NCI-H748 (cell line): ENCODE results near the gene LRRC27.

Experiments used
- DNase-seq: peaks from one replicate; lab custom pipeline; 2025; ENCODE audit not compliant: unreplicated experiment; lab: John Stamatoyannopoulos, UW

Gene LRRC27

GRCh38 chr10:132355297-132355696 is 23.3 kb downstream of the LRRC27 start:
- DNase-seq = no peak

GRCh38 chr10:132355754-132356153 is 23.8 kb downstream of the LRRC27 start:
- DNase-seq = no peak

GRCh38 chr10:132356621-132357195 is 24.7 kb downstream of the LRRC27 start:
- no peak for DNase-seq

DNA sequence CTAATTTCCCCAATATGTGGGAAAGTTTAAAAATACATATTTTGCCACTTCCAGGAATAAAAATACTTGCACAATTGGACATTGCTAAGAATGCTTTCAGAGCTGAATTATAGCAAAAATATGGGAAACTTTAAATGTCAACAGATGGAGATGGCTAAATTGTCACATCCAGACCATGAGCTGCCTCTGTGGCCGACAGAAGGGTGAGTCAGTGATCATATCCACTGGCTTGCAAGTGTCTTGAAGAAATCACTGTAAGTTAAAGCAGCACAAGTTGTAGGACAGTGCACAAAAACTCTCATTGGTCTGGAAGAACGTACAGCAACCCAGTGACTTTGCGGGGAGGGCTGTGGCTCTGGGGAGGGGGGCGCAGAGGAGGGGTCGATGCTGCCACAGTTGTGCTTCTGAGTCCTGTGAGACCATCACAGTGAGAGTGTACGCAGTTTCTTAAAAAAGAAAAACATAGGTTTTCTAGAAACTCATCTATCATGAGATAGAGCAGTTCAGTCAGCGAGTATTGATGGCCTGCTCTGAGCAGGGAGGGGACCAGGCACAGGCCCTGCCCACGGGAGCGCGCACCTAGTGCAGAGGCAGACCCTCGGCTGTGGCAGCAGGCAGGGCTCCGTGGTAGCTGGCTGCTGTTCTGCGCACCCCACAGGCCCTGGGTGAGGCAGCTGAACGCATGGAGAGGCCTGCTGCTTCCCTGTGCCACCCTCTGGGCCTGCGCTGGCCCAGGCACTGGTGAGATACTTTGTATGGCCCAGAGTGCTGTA is 25.5 kb downstream of the LRRC27 start:
- DNase-seq = no peak

DNA sequence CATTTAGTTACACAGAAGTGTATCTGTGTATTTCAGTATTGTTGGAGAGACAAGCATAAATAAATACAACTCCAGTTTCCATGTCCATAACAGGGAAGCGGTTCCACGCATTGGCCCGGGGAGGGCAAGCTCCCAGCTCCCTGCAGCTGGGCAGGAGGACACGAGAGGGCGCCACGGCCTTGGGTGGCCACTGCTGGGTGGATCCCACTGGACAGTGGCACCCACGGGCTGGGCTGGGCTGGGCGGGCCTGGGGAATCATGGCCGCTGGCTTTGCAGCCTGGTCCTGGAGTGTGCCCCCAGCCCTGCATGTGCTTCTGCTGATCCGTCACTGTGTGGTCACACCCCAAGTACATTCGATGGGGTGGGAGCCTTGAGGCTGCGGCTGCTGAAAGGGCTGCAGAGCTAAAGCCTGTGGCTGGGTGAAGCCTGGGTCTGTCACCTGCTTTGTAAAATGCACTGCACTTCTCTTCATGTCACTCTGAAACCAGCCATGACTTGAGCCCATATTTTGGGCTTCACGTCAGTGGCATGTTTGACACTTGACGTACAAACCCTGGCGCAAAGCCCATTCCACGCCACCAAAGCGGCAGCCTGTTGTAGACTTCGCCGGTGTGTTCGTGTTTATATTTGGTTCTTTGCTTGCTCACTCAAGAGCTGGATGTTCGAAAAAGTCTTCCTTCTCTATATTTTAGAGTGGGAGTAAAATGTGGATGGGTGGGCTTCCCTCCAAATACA is 27.5 kb downstream of the LRRC27 start:
- DNase-seq = no peak

DNA sequence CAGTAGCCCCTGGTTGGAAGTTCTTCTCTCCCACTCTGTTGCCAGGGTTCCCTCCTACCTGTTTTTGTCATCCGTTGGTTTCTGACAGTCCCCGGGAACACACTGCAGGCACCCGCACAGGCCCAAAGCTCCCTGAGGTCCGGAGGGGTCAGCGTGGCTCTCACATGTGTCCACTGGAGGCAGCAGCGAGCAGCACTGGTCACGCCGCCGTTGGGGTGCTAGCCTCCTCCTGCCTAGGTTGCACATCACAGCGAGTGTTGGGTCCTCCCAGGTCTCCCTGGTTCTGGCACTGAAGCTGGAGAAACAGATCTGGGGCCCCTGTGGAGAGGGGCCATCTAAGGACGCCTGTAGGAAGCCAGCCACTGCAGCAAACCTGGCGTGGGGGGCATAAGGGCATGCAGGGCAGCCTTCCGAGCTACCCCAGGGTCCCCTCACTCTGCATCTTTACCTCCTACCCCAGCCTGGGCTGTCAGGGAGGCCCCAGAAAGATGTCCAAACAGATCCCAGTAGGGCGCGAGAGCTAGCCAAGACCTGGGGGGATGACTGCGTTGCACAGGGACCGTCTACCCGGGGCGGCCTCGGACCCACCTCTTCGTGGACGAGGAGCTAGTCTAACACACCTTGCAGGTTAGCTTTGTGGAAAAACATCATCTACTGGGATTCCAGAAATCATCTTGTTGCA is 28.9 kb downstream of the LRRC27 start:
- DNase-seq = no peak

DNA sequence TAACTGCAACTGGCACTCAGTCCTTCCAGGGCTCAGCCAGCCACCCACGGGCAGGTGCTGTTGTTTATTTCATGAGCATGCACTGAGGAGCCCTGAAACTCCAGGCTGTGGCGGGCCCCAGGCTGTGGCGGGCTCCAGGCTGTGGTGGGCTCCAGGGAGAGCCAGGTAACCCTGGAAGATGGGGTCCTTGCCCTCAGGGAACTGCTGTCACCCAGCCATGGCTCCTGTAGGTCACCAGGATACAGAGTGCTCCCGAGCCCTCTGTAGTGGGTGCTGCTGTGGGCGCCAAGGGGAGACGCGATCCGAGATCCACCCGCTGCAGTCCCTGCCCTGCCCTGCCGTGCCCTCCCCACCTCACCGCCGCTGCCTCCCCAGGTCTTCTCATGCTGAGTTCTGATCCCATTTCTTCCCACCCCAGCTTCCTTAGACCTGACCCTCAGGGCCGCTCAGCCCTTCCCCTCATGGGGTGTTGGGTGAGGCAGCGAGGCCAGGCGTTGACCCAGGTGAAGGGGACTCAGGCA is 29.6 kb downstream of the LRRC27 start:
- no peak for DNase-seq

GRCh38 chr10:132362151-132362611 is 30.2 kb downstream of the LRRC27 start:
- no peak for DNase-seq

GRCh38 chr10:132363376-132363775 is 31.4 kb downstream of the LRRC27 start:
- no peak for DNase-seq

DNA sequence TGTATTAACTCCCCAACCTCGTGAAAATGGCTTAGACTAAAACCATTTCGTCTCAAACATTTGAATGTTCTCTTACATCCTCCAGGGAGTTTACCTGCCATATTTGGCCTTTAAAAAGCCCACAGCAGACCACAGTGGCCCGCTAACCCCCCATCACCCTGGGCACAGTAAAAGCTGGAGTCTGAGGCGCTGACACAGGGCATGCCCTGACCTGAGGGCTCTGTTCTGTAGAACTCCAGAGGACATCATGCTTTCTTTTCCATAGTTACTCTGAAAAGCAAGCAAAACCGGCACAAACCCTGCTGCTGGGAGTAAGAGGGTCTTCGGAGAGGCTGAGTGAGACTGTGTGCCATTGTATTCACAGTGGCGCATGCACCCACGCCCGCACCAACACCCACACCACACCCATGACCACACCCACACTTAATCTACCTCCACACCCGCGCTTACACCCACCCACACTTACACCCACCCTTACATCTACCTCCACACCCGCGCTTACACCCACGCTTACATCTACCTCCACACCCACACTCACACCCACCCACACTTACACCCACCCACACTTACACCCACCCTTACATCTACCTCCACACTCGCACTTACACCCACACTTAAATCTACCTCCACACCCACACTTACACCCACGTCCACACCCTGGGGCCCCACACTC is 32.1 kb downstream of the LRRC27 start:
- peak; percentile 22 for DNase-seq

DNA sequence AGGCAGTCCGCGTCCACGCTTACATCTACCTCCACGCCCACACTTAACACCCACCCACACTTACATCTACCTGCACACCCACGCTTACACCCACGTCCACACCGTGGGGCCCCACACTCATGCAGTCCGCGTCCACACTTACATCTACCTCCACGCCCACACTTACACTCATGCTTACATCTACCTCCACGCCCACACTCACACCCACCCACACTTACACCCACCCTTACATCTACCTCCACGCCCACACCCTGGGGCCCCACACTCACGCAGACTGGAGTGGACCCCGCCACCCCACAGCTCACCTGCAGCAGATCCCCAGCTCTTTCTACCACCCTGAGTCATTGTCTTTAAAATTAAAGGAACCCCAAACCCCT is 32.6 kb downstream of the LRRC27 start:
- no peak for DNase-seq

- no peak for DNase-seq
Observed at GRCh38 chr10:132365102-132365501, 33.1 kb downstream of the LRRC27 start.

DNA sequence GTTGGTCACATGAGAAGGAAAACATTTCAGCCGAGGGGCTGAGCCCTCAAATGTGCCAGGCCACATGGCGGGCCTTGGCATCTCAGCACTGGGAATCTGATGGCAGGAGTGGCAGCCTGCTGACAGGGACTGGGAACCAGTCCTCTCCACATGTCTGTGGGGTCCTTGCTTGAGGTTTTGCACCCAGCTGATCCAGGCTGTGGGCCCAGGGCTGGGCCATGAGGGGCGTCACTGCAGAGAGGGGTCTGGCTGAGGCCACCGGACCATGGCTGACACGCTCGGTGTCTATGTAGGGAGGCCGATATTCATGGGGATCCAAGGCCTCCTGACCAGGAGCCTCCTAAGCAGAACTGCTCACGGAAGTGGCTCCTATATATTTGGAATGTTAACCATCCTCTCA is 34.0 kb downstream of the LRRC27 start:
- DNase-seq = no peak

DNA sequence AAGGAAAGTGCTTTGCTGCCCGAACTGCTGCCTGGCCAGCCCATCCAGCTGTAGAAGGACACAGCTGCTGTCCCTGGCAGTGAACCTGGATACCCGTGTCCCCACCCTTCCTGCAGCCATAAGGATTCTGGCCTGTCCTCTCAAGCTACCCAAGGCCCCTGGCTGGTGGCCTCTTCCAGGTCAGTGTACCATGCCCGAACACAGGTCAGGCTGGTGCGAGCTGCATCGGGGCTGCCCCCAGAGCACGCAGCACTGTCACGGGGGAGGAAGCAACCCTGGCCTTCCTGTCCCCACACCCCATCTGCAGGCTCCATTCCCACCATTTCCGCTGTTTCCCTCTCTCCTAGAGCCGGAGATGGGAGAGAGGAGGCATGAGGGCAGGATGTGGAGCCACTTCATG is 34.5 kb downstream of the LRRC27 start:
- no peak for DNase-seq

DNA sequence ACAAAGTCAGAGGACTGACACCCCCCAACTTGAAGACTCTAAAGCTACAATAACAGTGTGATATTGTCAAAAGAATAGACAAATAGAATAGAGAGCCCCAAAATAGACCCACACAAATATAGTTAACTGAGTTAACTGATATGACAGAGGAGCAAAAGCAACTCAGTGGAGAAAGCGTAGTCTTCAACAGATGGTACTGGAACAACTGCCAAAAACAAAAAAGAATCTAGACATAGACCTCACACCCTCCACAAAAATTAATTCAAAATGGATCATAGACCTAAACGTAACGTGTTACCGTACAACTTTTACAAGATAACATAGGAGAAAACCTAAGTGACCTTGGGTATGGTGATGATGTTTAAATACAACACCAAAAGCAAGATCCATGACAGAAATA is 36.4 kb downstream of the LRRC27 start:
- no peak for DNase-seq

DNA sequence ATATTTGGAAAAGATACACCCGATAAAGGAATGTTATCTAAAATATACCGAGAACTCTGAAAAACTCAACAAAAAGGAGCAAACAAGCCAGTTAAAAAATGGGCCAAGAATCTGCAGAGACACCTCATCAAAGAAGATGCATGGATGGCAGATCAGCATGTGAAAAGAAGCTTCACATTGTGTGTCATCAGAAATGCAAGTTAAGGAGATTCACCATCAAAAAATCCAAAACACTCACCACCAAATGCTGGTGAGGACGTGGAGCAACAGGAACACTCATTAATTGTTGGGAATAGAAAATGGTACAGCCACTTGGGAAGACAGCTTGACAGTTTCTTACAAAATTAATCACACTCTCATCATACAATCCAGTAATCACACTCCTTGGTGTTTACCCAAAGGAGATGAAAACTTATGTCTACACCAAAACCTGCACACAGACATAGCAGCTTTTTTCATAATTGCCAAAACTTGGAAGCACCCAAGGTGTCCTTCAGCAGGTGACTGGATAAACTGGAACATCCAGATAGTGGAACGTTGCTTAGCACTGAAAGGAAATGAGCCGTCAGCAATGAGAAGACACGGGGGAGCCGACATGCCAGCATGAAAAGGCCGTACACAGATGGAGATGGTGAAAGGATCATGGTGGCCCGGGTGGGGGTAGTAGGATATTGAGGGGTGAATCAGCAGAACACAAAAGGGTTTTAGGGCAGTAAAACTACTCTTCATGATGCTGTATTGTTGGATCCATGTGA is 37.1 kb downstream of the LRRC27 start:
- DNase-seq = no peak

GRCh38 chr10:132369636-132370185 is 37.7 kb downstream of the LRRC27 start:
- DNase-seq = peak; percentile 41

DNA sequence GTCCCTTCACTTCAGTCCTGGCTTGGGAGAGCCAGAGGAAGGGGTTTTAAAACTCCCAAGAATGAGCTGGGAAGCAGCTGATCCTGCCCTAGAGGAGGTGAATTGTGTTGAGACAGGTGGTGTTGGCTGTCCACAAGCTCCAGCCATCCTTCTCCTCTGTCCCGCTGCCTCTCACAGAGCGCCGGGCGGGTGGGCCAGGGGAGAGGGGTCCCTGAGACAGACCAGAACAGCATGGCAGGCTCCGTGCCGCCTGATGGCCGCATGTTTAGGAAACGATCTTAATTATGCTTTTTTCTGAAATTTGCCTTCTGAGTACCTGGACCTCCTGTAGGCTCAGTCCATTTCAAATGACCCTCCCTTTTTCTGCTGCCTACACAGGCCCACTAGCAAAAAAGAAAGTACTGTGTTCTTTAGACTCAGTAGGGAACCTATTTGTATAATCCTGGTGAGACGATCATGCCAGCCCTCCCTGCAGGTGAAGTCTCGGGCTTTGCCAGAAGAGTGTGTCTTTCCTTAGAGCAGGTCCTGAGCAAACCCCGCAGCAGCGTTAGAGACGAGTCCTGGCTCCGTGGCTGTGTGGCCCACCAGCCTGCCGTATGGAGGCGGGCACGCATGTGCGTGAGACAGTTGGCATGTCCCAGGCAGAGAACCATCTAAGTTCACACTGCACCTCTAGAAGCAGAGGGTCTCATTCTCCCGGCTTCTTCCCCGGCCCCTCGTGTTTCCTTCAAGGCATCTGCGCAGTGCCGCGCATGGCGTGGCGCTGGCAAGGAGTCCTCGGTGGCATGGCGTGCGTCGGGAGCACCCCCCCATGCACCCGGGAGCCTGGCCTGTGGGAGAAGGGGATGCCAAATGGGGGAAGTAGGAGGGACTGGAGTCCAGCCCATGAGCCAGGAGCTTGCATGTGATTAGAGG is 38.7 kb downstream of the LRRC27 start:
- DNase-seq = no peak

DNA sequence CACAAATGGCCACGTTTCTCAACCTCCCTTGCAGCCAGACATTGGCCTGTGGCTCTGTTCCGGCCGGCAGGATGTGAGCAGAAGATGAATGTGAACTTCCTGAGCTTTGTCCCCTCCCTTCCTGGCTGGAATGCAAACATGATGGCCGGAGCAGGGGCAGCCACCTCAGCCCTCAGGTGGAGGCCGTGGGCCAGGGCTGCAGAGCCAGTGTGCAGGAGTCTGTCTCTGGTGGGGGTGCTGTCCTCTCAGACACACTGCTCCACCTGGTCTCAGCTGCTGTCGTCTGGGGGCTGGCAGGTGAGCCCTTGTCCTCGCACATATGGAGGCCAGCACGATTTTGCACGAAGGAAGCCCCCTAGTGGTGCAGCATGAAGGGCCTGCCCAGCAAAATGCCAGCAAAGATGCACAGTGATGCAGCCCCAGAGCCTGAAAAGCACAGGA is 39.7 kb downstream of the LRRC27 start:
- no peak for DNase-seq
